Keratinocyte (primary cell): ENCODE measurements around the gene SACM1L. TPM values are rescaled to one million over a fixed set of nuclear protein-coding genes. Genes with fewer than 3 reads are reported as not detected.
A peak's percentile ranks its signal among the peaks of the same experiment; 100 is the strongest.

Experiments
- DNase-seq: peaks from one replicate; pipeline ENCODE4 v3.0.0-alpha.2; 2011; ENCODE audit warnings: low read depth, missing footprints, low spot score
- FAIRE-seq: peaks from 2 replicates; lab custom pipeline; 2011; peaks lifted over from hg19 to GRCh38; lab: Jason Lieb, UNC
- H2AFZ ChIP-seq: 2 replicates; pipeline ENCODE4 v1.6.0; 2012; ENCODE audit warnings: low read length, control low read depth, inconsistent platforms; ENCODE audit not compliant: control insufficient read depth
- H3K27ac ChIP-seq: 2 replicates; pipeline ENCODE4 v1.5.1; 2011; ENCODE audit warnings: low read length; ENCODE audit not compliant: control insufficient read depth, insufficient read depth
- H3K27me3 ChIP-seq: 3 replicates; pipeline ENCODE4 v1.6.0; 2011; ENCODE audit warnings: low read length; ENCODE audit not compliant: control insufficient read depth, insufficient read depth; ENCODE audit errors: extremely low read depth
- H3K36me3 ChIP-seq, 2 experiments: 2 replicates in 1 of 2; 3 replicates in 1 of 2; pipeline ENCODE4 v1.5.1; 2011; ENCODE audit warnings: low read length in 2 of 2, mild to moderate bottlenecking in 1 of 2; ENCODE audit not compliant: control insufficient read depth in 2 of 2, insufficient read depth in 2 of 2; ENCODE audit errors: extremely low read depth in 1 of 2
- H3K4me1 ChIP-seq: 3 replicates; pipeline ENCODE4 v1.5.1; 2011; ENCODE audit warnings: low read length; ENCODE audit not compliant: control insufficient read depth, insufficient read depth; ENCODE audit errors: extremely low read depth
- H3K4me2 ChIP-seq: 3 replicates; pipeline ENCODE4 v1.6.0; 2011; ENCODE audit warnings: low read depth, low read length; ENCODE audit not compliant: control insufficient read depth, insufficient read depth; ENCODE audit errors: extremely low read depth
- H3K4me3 ChIP-seq, 3 experiments: fragments of 200-600 bp in 1 of 3; sonication (generic) in 1 of 3; 2 replicates in 2 of 3; 3 replicates in 1 of 3; pipeline ENCODE4 v1.5.1; 2011 to 2016; ENCODE audit warnings: low read length in 3 of 3, mild to moderate bottlenecking in 3 of 3, control low read depth in 2 of 3, inconsistent platforms in 1 of 3, low read depth in 1 of 3, mixed read lengths in 1 of 3, mixed run types in 1 of 3, moderate library complexity in 1 of 3; ENCODE audit not compliant: control insufficient read depth in 2 of 3, insufficient read depth in 2 of 3; ENCODE audit errors: extremely low read depth in 1 of 3
- H3K79me2 ChIP-seq: 2 replicates; pipeline ENCODE4 v1.6.0; 2012; ENCODE audit warnings: low read length; ENCODE audit not compliant: control insufficient read depth, insufficient read depth
- H3K9ac ChIP-seq: 3 replicates; pipeline ENCODE4 v1.6.0; 2011; ENCODE audit warnings: low read length; ENCODE audit not compliant: control insufficient read depth, insufficient read depth; ENCODE audit errors: extremely low read depth
- H3K9me1 ChIP-seq: 3 replicates; pipeline ENCODE4 v1.6.0; 2011; ENCODE audit warnings: low read length; ENCODE audit not compliant: control insufficient read depth, insufficient read depth; ENCODE audit errors: extremely low read depth
- H3K9me3 ChIP-seq: 2 replicates; pipeline ENCODE4 v1.5.1; 2012; ENCODE audit warnings: low read depth, low read length; ENCODE audit not compliant: control insufficient read depth
- H4K20me1 ChIP-seq: 3 replicates; pipeline ENCODE4 v1.6.0; 2011; ENCODE audit warnings: low read length; ENCODE audit not compliant: control insufficient read depth, insufficient read depth; ENCODE audit errors: extremely low read depth
- EZH2 ChIP-seq: IDR thresholded peaks from one replicate; pipeline ENCODE4 v1.6.1; 2012; ENCODE audit warnings: inconsistent platforms, mild to moderate bottlenecking, low read length, moderate library complexity
- dilution Hi-C: fragments of 300-500 bp; cut with MboI; formaldehyde crosslinking; loops from one replicate; pipeline ENCODE4 v1.7.0; 2020; ENCODE audit warnings: low sequenced_read_pairs; ENCODE audit not compliant: extremely low pct_ligation_motif_present
- polyA plus RNA-seq, 5 experiments: library from polyadenylated mRNA; depleted of rRNA in 3 of 5; stranded (reverse) in 3 of 5; stranded (forward) in 1 of 5; unstranded in 1 of 5; fragments of >200 nt; gene quantifications; 1 replicate in 1 of 5; 2 replicates in 3 of 5; 3 replicates in 1 of 5; pipeline versions ENCODE4 v1.2.1 to v1.2.3, GENCODE V29; 2011 to 2012; ENCODE audit warnings: missing spikeins in 2 of 5, low read depth in 1 of 5, low replicate concordance in 1 of 5
- TF ChIP-seq, protein P1 (sequence below), 3 experiments: IDR thresholded peaks in 1 of 3; conservative IDR thresholded peaks in 1 of 3; optimal IDR thresholded peaks in 1 of 3; 2 replicates in 2 of 3; 3 replicates in 1 of 3; pipeline versions ENCODE3 to v1.5.1; 2011; ENCODE audit warnings: low read length in 3 of 3, mild to moderate bottlenecking in 3 of 3, moderate library complexity in 2 of 3, control low read depth in 1 of 3, inconsistent platforms in 1 of 3; ENCODE audit not compliant: insufficient read depth in 2 of 3; ENCODE audit errors: extremely low read depth in 1 of 3

SACM1L gene
- polyA plus RNA-seq, 1 donor (not counting 4 experiments of a cell fraction or from before 2014, with no cell fraction given) = 44.3 TPM

DNA sequence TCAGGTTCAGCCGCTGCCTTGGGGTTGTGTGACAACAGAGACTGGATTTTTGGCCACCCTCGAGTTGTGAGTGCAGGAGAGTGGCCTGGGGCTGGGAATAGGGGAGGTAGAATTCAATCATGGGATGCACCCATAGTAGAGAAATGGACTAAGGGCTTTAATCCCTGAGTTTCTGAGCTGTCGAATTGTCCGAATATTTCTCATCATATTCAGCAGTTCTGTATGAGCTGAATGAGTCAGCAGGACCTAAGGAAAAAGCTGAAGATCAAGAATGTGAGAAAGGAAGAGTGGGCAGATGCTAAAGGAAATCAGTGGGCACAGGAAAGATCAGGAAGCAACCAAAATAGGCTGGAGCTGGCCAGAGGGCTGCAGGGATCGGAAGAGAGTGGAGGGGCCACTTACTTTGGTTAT is 44.4 kb upstream of the SACM1L start:
- Histone ChIP-seq H2AFZ (no peak overlapping the region), H3K9me1 (no peaks in the 10 kb centered on the region), H3K9ac (no peak overlapping the region), H3K27ac (peak overlapping the region; percentile 59), H3K4me2 (peak overlapping the region; percentile 63), H3K9me3 (no peaks in the 10 kb centered on the region), H3K4me1 (peaks cover 42% of the 10 kb centered on the region), H3K79me2 (peaks cover 38% of the 10 kb centered on the region), H3K36me3 (no peaks in the 10 kb centered on the region), H4K20me1 (no peaks in the 10 kb centered on the region), H3K4me3 (peak overlapping the region in 1 of 3 experiments; percentile 18), H3K27me3 (no peaks in the 10 kb centered on the region)
- dilution Hi-C loops = no loop called here
- DNase-seq = no peak
- TF ChIP-seq, protein P1, sequence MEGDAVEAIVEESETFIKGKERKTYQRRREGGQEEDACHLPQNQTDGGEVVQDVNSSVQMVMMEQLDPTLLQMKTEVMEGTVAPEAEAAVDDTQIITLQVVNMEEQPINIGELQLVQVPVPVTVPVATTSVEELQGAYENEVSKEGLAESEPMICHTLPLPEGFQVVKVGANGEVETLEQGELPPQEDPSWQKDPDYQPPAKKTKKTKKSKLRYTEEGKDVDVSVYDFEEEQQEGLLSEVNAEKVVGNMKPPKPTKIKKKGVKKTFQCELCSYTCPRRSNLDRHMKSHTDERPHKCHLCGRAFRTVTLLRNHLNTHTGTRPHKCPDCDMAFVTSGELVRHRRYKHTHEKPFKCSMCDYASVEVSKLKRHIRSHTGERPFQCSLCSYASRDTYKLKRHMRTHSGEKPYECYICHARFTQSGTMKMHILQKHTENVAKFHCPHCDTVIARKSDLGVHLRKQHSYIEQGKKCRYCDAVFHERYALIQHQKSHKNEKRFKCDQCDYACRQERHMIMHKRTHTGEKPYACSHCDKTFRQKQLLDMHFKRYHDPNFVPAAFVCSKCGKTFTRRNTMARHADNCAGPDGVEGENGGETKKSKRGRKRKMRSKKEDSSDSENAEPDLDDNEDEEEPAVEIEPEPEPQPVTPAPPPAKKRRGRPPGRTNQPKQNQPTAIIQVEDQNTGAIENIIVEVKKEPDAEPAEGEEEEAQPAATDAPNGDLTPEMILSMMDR (optimal IDR thresholded peaks at IDR 0.05 in 1 of 3, IDR thresholded peaks at IDR 0.05 in 1 of 3, conservative IDR thresholded peaks at IDR 0.05 in 1 of 3; ENCODE audit: extremely low read depth in 1 of 3, insufficient read depth in 2 of 3, low read length in 3 of 3) = no peak
- no peak for TF ChIP-seq EZH2
- peak; percentile 74 for FAIRE-seq

DNA sequence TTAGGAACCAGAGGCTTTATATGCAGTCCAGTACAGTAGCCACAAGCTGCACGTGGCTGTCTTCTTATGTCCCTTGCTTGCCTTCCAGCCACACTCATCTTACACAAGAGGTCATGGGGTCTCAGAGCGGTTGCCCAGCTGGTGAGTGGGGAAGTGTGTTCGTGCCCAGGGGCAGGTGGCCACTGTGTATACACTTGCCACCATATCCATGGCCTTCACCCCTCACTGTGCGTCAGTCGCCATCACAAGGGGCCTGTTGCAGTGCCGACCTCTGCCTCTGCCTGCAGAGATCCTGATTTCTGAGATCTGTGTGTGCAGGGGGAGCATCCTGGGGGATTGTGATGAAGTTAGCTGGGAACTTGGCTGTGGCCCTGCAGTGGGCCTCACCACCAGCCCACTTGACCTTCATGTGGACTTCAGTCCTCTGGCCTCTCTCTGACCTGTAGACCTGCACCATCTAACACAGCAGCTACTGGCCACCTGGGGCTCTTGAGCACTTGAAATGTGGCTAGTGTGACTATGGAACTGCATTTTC is 43.1 kb upstream of the SACM1L start:
- Histone ChIP-seq H3K9ac (no peak overlapping the region), H3K9me3 (no peaks in the 10 kb centered on the region), H2AFZ (no peak overlapping the region), H3K4me3 (no peak overlapping the region), H3K79me2 (peaks cover 33% of the 10 kb centered on the region), H3K36me3 (no peaks in the 10 kb centered on the region), H3K27me3 (no peaks in the 10 kb centered on the region), H3K27ac (no peak overlapping the region), H3K4me2 (no peak overlapping the region), H4K20me1 (no peaks in the 10 kb centered on the region), H3K4me1 (peaks cover 39% of the 10 kb centered on the region), H3K9me1 (no peaks in the 10 kb centered on the region)
- DNase-seq = no peak
- FAIRE-seq = no peak
- TF ChIP-seq, protein P1 (optimal IDR thresholded peaks at IDR 0.05 in 1 of 3, IDR thresholded peaks at IDR 0.05 in 1 of 3, conservative IDR thresholded peaks at IDR 0.05 in 1 of 3; ENCODE audit: extremely low read depth in 1 of 3, insufficient read depth in 2 of 3, low read length in 3 of 3) = no peak
- TF ChIP-seq EZH2 = no peak
- dilution Hi-C loops = no loop called here
